Adrenal gland (tissue), 5 donors: ENCODE measurements around the gene BHMT2.

Source experiments
- CTCF ChIP-seq, 6 experiments: fragments of 450-650 bp in 4 of 6; fragments of 200-600 bp in 2 of 6; sonication (generic) in 1 of 6; IDR thresholded peaks; 1 replicate in 5 of 6; 2 replicates in 1 of 6; pipeline versions ENCODE4 v1.5.1 to v1.8.0; 2016 to 2021; ENCODE audit warnings: antibody characterized with exemption in 6 of 6, mild to moderate bottlenecking in 2 of 6, moderate library complexity in 1 of 6
- POLR2A ChIP-seq, 2 donors: fragments of 450-650 bp; IDR thresholded peaks; one replicate each; pipeline ENCODE4 v1.6.1; 2017; ENCODE audit warnings: antibody characterized with exemption in 2 of 2, mild to moderate bottlenecking in 2 of 2, moderate library complexity in 1 of 2
- donor health status: DM: no; HTN: no; CAD: no.

GRCh38 chr5:79050498-79050897 lies 19.1 kb upstream of the BHMT2 start:
- TF ChIP-seq CTCF (IDR thresholded peaks at IDR 0.05), result no peak
- TF ChIP-seq POLR2A (IDR thresholded peaks at IDR 0.05), result no peak
